CD4-positive, alpha-beta T cell treated with Interleukin-10 for 1 hour (primary cell): ENCODE data around the gene SLC6A11.

Source experiments
- DNase-seq: peaks from one replicate; pipeline ENCODE4 v3.0.0-alpha.2; 2020

SLC6A11 gene

GRCh38 chr3:10816019-10816862 lies at the start of gene SLC6A11:
Gene SLC6A11, plus strand, starts transcription at chr3:10816228. Its CDS starts 38 bp downstream, at chr3:10816266.
- no peak for DNase-seq

GRCh38 chr3:10768708-10769394 lies 47.2 kb upstream of the SLC6A11 start:
- no peak for DNase-seq

- DNase-seq, result no peak
Measured at GRCh38 chr3:10770547-10770946, 45.5 kb upstream of the SLC6A11 start.

- DNase-seq, result no peak
Measured at GRCh38 chr3:10770981-10771380, 45.0 kb upstream of the SLC6A11 start.

- no peak for DNase-seq
Measured at GRCh38 chr3:10771486-10772270, 44.4 kb upstream of the SLC6A11 start.

- no peak for DNase-seq
Measured at GRCh38 chr3:10772271-10773161, 43.5 kb upstream of the SLC6A11 start.

- no peak for DNase-seq
Measured at GRCh38 chr3:10774129-10774670, 41.8 kb upstream of the SLC6A11 start.

GRCh38 chr3:10774825-10775224 lies 41.2 kb upstream of the SLC6A11 start:
- DNase-seq, result no peak

GRCh38 chr3:10775259-10775658 lies 40.8 kb upstream of the SLC6A11 start:
- no peak for DNase-seq

- DNase-seq, result no peak
Measured at GRCh38 chr3:10775828-10776227, 40.2 kb upstream of the SLC6A11 start.

- no peak for DNase-seq
Measured at GRCh38 chr3:10777627-10778026, 38.4 kb upstream of the SLC6A11 start.

- DNase-seq, result no peak
Measured at GRCh38 chr3:10778492-10779292, 37.3 kb upstream of the SLC6A11 start.

- DNase-seq, result no peak
Measured at GRCh38 chr3:10779293-10779805, 36.7 kb upstream of the SLC6A11 start.

- no peak for DNase-seq
Measured at GRCh38 chr3:10780243-10780642, 35.8 kb upstream of the SLC6A11 start.

- DNase-seq, result no peak
Measured at GRCh38 chr3:10780922-10781321, 35.1 kb upstream of the SLC6A11 start.

- DNase-seq, result no peak
Measured at GRCh38 chr3:10781981-10782380, 34.0 kb upstream of the SLC6A11 start.

GRCh38 chr3:10783360-10784351 lies 32.4 kb upstream of the SLC6A11 start:
- DNase-seq, result peak; percentile 44

GRCh38 chr3:10786640-10787039 lies 29.4 kb upstream of the SLC6A11 start:
- DNase-seq, result no peak

GRCh38 chr3:10788451-10788850 lies 27.6 kb upstream of the SLC6A11 start:
- no peak for DNase-seq

GRCh38 chr3:10790713-10791112 lies 25.3 kb upstream of the SLC6A11 start:
- no peak for DNase-seq
